GM23338 (cell line): ENCODE results near the gene RSRC1. TPM values are rescaled to one million over a fixed set of nuclear protein-coding genes. Genes with fewer than 3 reads are reported as not detected.

Source experiments
- ATAC-seq: fragments of 200-7000 bp; cut with Tn5 transposase; 3 replicates; pipeline ENCODE4 v1.9.1; 2020
- DNase-seq: peaks from one replicate; pipeline ENCODE4 v3.0.0-alpha.2; 2015; ENCODE audit warnings: low spot score
- H2AFZ ChIP-seq: fragments of 200-600 bp; sonication (generic); 2 replicates; pipeline ENCODE4 v1.8.0; 2016; ENCODE audit warnings: antibody characterized with exemption, mild to moderate bottlenecking, moderate library complexity
- H3F3A ChIP-seq: fragments of 200-600 bp; sonication (generic); replicated peaks from 2 replicates; pipeline ENCODE4 v1.8.0; 2017; ENCODE audit warnings: antibody characterized with exemption, mixed run types, low read depth
- H3K27ac ChIP-seq: fragments of 200-600 bp; sonication (generic); 2 replicates; pipeline ENCODE4 v1.6.1; 2016; ENCODE audit warnings: low read depth
- H3K27me3 ChIP-seq: fragments of 200-600 bp; sonication (generic); 2 replicates; pipeline ENCODE4 v1.8.0; 2016; ENCODE audit warnings: mild to moderate bottlenecking, mixed run types, moderate library complexity; ENCODE audit not compliant: insufficient read depth
- H3K36me3 ChIP-seq: fragments of 200-600 bp; sonication (generic); 2 replicates; pipeline ENCODE4 v1.8.0; 2016; ENCODE audit warnings: mild to moderate bottlenecking; ENCODE audit not compliant: insufficient read depth
- H3K4me1 ChIP-seq: fragments of 200-600 bp; sonication (generic); 2 replicates; pipeline ENCODE4 v1.8.0; 2016; ENCODE audit warnings: mild to moderate bottlenecking, moderate library complexity; ENCODE audit not compliant: insufficient read depth
- H3K4me2 ChIP-seq: fragments of 200-600 bp; sonication (generic); 2 replicates; pipeline ENCODE4 v1.7.1; 2017; ENCODE audit warnings: mixed run types
- H3K4me3 ChIP-seq: fragments of 200-600 bp; sonication (generic); 2 replicates; pipeline ENCODE4 v1.6.1; 2016; ENCODE audit warnings: mixed run types
- H3K79me2 ChIP-seq: fragments of 200-600 bp; sonication (generic); replicated peaks from 2 replicates; pipeline ENCODE4 v1.8.0; 2017; ENCODE audit warnings: mild to moderate bottlenecking; ENCODE audit not compliant: insufficient read depth
- H3K9me2 ChIP-seq: fragments of 200-600 bp; sonication (generic); 2 replicates; pipeline ENCODE4 v1.8.0; 2017; ENCODE audit not compliant: insufficient read depth
- H4K20me1 ChIP-seq: fragments of 200-600 bp; sonication (generic); replicated peaks from 2 replicates; pipeline ENCODE4 v1.8.0; 2017; ENCODE audit warnings: mild to moderate bottlenecking; ENCODE audit not compliant: insufficient read depth
- H3K27ac Mint-ChIP-seq: 2 replicates; pipeline ENCODE4 v1.8.0; 2020; ENCODE audit warnings: inconsistent platforms, mild to moderate bottlenecking, moderate library complexity, mixed read lengths
- H3K27me3 Mint-ChIP-seq: 3 replicates; pipeline ENCODE4 v1.8.0; 2022; ENCODE audit warnings: low read depth, mild to moderate bottlenecking, moderate library complexity, mixed read lengths, inconsistent platforms; ENCODE audit not compliant: insufficient read depth, poor library complexity
- H3K36me3 Mint-ChIP-seq: 3 replicates; pipeline ENCODE4 v1.8.0; 2021; ENCODE audit warnings: low read depth, mild to moderate bottlenecking, inconsistent platforms, moderate library complexity, mixed read lengths
- H3K4me1 Mint-ChIP-seq: 3 replicates; pipeline ENCODE4 v1.8.0; 2020; ENCODE audit warnings: mild to moderate bottlenecking, inconsistent platforms, mixed read lengths
- H3K4me3 Mint-ChIP-seq: 3 replicates; pipeline ENCODE4 v1.8.0; 2021; ENCODE audit warnings: moderate library complexity, mild to moderate bottlenecking, inconsistent platforms, mixed read lengths
- H3K9me3 Mint-ChIP-seq: 3 replicates; pipeline ENCODE4 v1.8.0; 2020; ENCODE audit warnings: moderate library complexity, mild to moderate bottlenecking, inconsistent platforms, mixed read lengths
- CREB1 ChIP-seq: fragments of 250-450 bp; sonication (Bioruptor Pico); IDR thresholded peaks from 2 replicates; pipeline ENCODE4 v1.5.0; 2020; ENCODE audit warnings: low read depth, mild to moderate bottlenecking, moderate library complexity
- CTCF ChIP-seq, 2 experiments: fragments of 200-600 bp in 1 of 2; sonication (generic) in 1 of 2; conservative IDR thresholded peaks; 2 replicates each; pipeline versions ENCODE4 v1.5.1 to v1.6.1; 2016 to 2017; ENCODE audit warnings: antibody characterized with exemption in 2 of 2, low read depth in 2 of 2, mild to moderate bottlenecking in 2 of 2, moderate library complexity in 1 of 2
- EZH2 ChIP-seq: fragments of 200-600 bp; sonication (generic); IDR thresholded peaks from one replicate; pipeline ENCODE4 v1.8.0; 2017; ENCODE audit warnings: antibody characterized with exemption, mild to moderate bottlenecking, low read depth; ENCODE audit not compliant: unreplicated experiment
- EZH2phosphoT487 ChIP-seq: fragments of 200-600 bp; sonication (generic); IDR thresholded peaks from one replicate; pipeline ENCODE4 v1.8.1; 2018; ENCODE audit warnings: antibody characterized with exemption; ENCODE audit not compliant: unreplicated experiment
- JUNB ChIP-seq: IDR thresholded peaks from one replicate; pipeline ENCODE4 v1.6.1; 2016; ENCODE audit warnings: antibody characterized with exemption; ENCODE audit not compliant: unreplicated experiment
- NANOG ChIP-seq: IDR thresholded peaks from 2 replicates; pipeline ENCODE4 v1.6.1; 2016; ENCODE audit warnings: antibody characterized with exemption, borderline replicate concordance
- POLR2AphosphoS5 ChIP-seq: IDR thresholded peaks from 2 replicates; pipeline ENCODE4 v1.6.1; 2016; ENCODE audit warnings: antibody characterized with exemption, low read depth
- ZNF114 ChIP-seq: fragments of 250-450 bp; sonication (Bioruptor Pico); IDR thresholded peaks from 2 replicates; pipeline ENCODE4 v1.5.0; 2020; ENCODE audit warnings: mild to moderate bottlenecking, moderate library complexity
- ZNF331 ChIP-seq: fragments of 250-450 bp; sonication (Bioruptor Pico); IDR thresholded peaks from 2 replicates; pipeline ENCODE4 v1.5.0; 2020; ENCODE audit warnings: low read depth, mild to moderate bottlenecking, moderate library complexity
- polyA plus RNA-seq: library from polyadenylated mRNA; unstranded; fragments of >200 nt; fragmentation: Nextera tagmentation; extraction: Ambion mirVana; gene quantifications from 2 replicates; pipeline ENCODE4 v1.2.1, GENCODE V29; 2016
- total RNA-seq: library from RNA; depleted of rRNA; stranded (reverse); fragments of >200 nt; shearing (Covaris generic); gene quantifications from 2 replicates; pipeline ENCODE4 v1.2.3, GENCODE V29; 2014
- TF ChIP-seq, protein P1 (sequence below): fragments of 250-450 bp; sonication (Bioruptor Pico); IDR thresholded peaks from 2 replicates; pipeline ENCODE4 v1.5.0; 2020; ENCODE audit warnings: mild to moderate bottlenecking, moderate library complexity
- TF ChIP-seq, protein P2 (sequence below): IDR thresholded peaks from 2 replicates; pipeline ENCODE4 v1.6.1; 2016; ENCODE audit warnings: antibody characterized with exemption

Gene RSRC1
- total and polyA plus RNA-seq, 2 experiments from 2014 or later = 32.5 to 76.8 TPM

GRCh38 chr3:158519776-158520175 lies 409.9 kb downstream of the RSRC1 start:
- no peak overlapping the region for H2AFZ ChIP-seq
- H3K27me3 ChIP-seq = no peaks in the 10 kb centered on the region
- ATAC-seq (no peak), DNase-seq (no peak)
- 0 out of 2 replicates have a peak, but pooled peaks cover 7% of the 10 kb centered on the region for H3K4me1 ChIP-seq
- no peaks in the 10 kb centered on the region for H4K20me1 ChIP-seq
- TF ChIP-seq EZH2phosphoT487 (no peak), ZNF331 (CRISPR knock-in tag) (no peak)
- H3K36me3 ChIP-seq = no peaks in the 10 kb centered on the region
- no peak overlapping the region for H3K27ac ChIP-seq
- Mint-ChIP-seq H3K9me3 (peaks cover 19% of the 10 kb centered on the region), H3K4me1 (no peaks in the 10 kb centered on the region; the same call in 1 of the 3 replicates), H3K36me3 (peaks cover 11% of the 10 kb centered on the region; the same call in 2 of the 3 replicates), H3K27me3 (no peaks in the 10 kb centered on the region), H3K27ac (no peak overlapping the region), H3K4me3 (no peak overlapping the region)
- no peaks in the 10 kb centered on the region for H3K79me2 ChIP-seq
- no peaks in the 10 kb centered on the region; the same call in 1 of the 2 replicates for H3K9me2 ChIP-seq
- H3F3A ChIP-seq = no peaks in the 10 kb centered on the region
- H3K4me3 ChIP-seq = no peak overlapping the region
- H3K4me2 ChIP-seq = no peak overlapping the region

- H3K27ac Mint-ChIP-seq = no peak overlapping the region
- H3K27me3 ChIP-seq = no peaks in the 10 kb centered on the region
- no peak for DNase-seq
Observed at GRCh38 chr3:158520433-158520832, 410.5 kb downstream of the RSRC1 start.

More at GRCh38 chr3:158520433-158520832, 410.5 kb downstream of the RSRC1 start:
- TF ChIP-seq NANOG = no peak
- TF ChIP-seq, protein P1, sequence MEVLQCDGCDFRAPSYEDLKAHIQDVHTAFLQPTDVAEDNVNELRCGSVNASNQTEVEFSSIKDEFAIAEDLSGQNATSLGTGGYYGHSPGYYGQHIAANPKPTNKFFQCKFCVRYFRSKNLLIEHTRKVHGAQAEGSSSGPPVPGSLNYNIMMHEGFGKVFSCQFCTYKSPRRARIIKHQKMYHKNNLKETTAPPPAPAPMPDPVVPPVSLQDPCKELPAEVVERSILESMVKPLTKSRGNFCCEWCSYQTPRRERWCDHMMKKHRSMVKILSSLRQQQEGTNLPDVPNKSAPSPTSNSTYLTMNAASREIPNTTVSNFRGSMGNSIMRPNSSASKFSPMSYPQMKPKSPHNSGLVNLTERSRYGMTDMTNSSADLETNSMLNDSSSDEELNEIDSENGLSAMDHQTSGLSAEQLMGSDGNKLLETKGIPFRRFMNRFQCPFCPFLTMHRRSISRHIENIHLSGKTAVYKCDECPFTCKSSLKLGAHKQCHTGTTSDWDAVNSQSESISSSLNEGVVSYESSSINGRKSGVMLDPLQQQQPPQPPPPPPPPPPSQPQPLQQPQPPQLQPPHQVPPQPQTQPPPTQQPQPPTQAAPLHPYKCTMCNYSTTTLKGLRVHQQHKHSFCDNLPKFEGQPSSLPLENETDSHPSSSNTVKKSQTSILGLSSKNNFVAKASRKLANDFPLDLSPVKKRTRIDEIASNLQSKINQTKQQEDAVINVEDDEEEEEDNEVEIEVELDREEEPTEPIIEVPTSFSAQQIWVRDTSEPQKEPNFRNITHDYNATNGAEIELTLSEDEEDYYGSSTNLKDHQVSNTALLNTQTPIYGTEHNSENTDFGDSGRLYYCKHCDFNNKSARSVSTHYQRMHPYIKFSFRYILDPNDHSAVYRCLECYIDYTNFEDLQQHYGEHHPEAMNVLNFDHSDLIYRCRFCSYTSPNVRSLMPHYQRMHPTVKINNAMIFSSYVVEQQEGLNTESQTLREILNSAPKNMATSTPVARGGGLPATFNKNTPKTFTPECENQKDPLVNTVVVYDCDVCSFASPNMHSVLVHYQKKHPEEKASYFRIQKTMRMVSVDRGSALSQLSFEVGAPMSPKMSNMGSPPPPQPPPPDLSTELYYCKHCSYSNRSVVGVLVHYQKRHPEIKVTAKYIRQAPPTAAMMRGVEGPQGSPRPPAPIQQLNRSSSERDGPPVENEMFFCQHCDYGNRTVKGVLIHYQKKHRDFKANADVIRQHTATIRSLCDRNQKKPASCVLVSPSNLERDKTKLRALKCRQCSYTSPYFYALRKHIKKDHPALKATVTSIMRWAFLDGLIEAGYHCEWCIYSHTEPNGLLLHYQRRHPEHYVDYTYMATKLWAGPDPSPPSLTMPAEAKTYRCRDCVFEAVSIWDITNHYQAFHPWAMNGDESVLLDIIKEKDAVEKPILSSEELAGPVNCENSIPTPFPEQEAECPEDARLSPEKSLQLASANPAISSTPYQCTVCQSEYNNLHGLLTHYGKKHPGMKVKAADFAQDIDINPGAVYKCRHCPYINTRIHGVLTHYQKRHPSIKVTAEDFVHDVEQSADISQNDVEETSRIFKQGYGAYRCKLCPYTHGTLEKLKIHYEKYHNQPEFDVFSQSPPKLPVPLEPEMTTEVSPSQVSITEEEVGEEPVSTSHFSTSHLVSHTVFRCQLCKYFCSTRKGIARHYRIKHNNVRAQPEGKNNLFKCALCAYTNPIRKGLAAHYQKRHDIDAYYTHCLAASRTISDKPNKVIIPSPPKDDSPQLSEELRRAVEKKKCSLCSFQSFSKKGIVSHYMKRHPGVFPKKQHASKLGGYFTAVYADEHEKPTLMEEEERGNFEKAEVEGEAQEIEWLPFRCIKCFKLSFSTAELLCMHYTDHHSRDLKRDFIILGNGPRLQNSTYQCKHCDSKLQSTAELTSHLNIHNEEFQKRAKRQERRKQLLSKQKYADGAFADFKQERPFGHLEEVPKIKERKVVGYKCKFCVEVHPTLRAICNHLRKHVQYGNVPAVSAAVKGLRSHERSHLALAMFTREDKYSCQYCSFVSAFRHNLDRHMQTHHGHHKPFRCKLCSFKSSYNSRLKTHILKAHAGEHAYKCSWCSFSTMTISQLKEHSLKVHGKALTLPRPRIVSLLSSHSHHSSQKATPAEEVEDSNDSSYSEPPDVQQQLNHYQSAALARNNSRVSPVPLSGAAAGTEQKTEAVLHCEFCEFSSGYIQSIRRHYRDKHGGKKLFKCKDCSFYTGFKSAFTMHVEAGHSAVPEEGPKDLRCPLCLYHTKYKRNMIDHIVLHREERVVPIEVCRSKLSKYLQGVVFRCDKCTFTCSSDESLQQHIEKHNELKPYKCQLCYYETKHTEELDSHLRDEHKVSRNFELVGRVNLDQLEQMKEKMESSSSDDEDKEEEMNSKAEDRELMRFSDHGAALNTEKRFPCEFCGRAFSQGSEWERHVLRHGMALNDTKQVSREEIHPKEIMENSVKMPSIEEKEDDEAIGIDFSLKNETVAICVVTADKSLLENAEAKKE (CRISPR knock-in tag) = no peak
- no peak for TF ChIP-seq JUNB
- TF ChIP-seq CTCF (conservative IDR thresholded peaks at IDR 0.05; ENCODE audit: low read depth in 2 of 2) = no peak
- TF ChIP-seq, protein P2, sequence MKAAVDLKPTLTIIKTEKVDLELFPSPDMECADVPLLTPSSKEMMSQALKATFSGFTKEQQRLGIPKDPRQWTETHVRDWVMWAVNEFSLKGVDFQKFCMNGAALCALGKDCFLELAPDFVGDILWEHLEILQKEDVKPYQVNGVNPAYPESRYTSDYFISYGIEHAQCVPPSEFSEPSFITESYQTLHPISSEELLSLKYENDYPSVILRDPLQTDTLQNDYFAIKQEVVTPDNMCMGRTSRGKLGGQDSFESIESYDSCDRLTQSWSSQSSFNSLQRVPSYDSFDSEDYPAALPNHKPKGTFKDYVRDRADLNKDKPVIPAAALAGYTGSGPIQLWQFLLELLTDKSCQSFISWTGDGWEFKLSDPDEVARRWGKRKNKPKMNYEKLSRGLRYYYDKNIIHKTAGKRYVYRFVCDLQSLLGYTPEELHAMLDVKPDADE = no peak
- TF ChIP-seq EZH2phosphoT487 = no peak
- TF ChIP-seq ZNF331 (CRISPR knock-in tag) = no peak
- TF ChIP-seq EZH2 = no peak
- no peak for TF ChIP-seq POLR2AphosphoS5
- TF ChIP-seq ZNF114 (CRISPR knock-in tag) = no peak
- no peak for TF ChIP-seq CREB1 (CRISPR knock-in tag)
- no peaks in the 10 kb centered on the region for H3K27me3 Mint-ChIP-seq
- Histone ChIP-seq H3K79me2 (no peaks in the 10 kb centered on the region), H3F3A (no peaks in the 10 kb centered on the region), H3K9me2 (no peaks in the 10 kb centered on the region; the same call in 1 of the 2 replicates), H3K36me3 (no peaks in the 10 kb centered on the region), H3K27ac (no peak overlapping the region), H3K4me3 (no peak overlapping the region), H2AFZ (no peak overlapping the region), H3K4me2 (no peak overlapping the region), H4K20me1 (no peaks in the 10 kb centered on the region), H3K4me1 (0 out of 2 replicates have a peak, but pooled peaks cover 7% of the 10 kb centered on the region)
- H3K4me3 Mint-ChIP-seq = no peak overlapping the region
- no peak for ATAC-seq
- H3K4me1 Mint-ChIP-seq = no peaks in the 10 kb centered on the region; the same call in 1 of the 3 replicates
- H3K9me3 Mint-ChIP-seq = peaks cover 19% of the 10 kb centered on the region
- peaks cover 11% of the 10 kb centered on the region; the same call in 2 of the 3 replicates for H3K36me3 Mint-ChIP-seq
